Thyroid gland (tissue), 4 donors: ENCODE data around the gene ST6GALNAC3. TPM values are rescaled to one million over a fixed set of nuclear protein-coding genes. Genes with fewer than 3 reads are reported as not detected.
A peak's percentile ranks its signal among the peaks of the same experiment; 100 is the strongest.
"Not testable (repeated sequence)": the region's sequence is repeated elsewhere in the genome, so short reads cannot be mapped to it uniquely, and the experiment has no call there.

ENCODE experiments used
- DNase-seq, 2 donors: peaks; one replicate each; pipeline ENCODE4 v3.0.0-alpha.2; 2019
- H3K27ac ChIP-seq, 3 donors: fragments of 200-600 bp; sonication (generic); 1 replicate in 2 of 3; 2 replicates in 1 of 3; pipeline ENCODE4 v1.5.1; 2016 to 2019; ENCODE audit warnings: mild to moderate bottlenecking in 1 of 3, moderate library complexity in 1 of 3
- H3K27me3 ChIP-seq: fragments of 200-600 bp; sonication (generic); one replicate; pipeline ENCODE4 v1.5.1; 2019
- H3K36me3 ChIP-seq, 2 donors: fragments of 200-600 bp; sonication (generic); one replicate each; pipeline ENCODE4 v1.5.1; 2016 to 2019
- H3K4me1 ChIP-seq, 2 donors: fragments of 200-600 bp; sonication (generic); one replicate each; pipeline ENCODE4 v1.5.1; 2017 to 2019
- H3K4me3 ChIP-seq, 3 donors: fragments of 200-600 bp; sonication (generic); replicated peaks in 1 of 3; 1 replicate in 2 of 3; 2 replicates in 1 of 3; pipeline ENCODE4 v1.5.1; 2016; ENCODE audit warnings: mild to moderate bottlenecking in 1 of 3
- H3K9me3 ChIP-seq: fragments of 200-600 bp; sonication (generic); one replicate; pipeline ENCODE4 v1.5.1; 2017
- POLR2A ChIP-seq, 2 donors: fragments of 450-650 bp; IDR thresholded peaks; one replicate each; pipeline ENCODE4 v1.6.1; 2017; ENCODE audit warnings: antibody characterized with exemption in 2 of 2, mild to moderate bottlenecking in 2 of 2, moderate library complexity in 1 of 2
- WGBS, 2 donors: methylation state at CpG; one replicate each; pipeline ENCODE4 v1.1.5; 2017; 5-methylcytosine and 5-hydroxymethylcytosine counted together
- intact Hi-C: fragments of 100-400 bp; cut with DNase I; formaldehyde crosslinking; loops from one replicate; pipeline ENCODE4 v1.15.1; 2023
- total RNA-seq, 4 donors: library from RNA; depleted of rRNA; stranded (reverse); fragments of >200 nt; gene quantifications; one replicate each; pipeline ENCODE4 v1.2.3, GENCODE V29; 2016
- TF ChIP-seq, protein P1 (sequence below), 6 experiments: fragments of 200-600 bp in 3 of 6; fragments of 450-650 bp in 3 of 6; sonication (generic) in 3 of 6; IDR thresholded peaks; one replicate each; pipeline ENCODE4 v1.5.1; 2016 to 2019; ENCODE audit warnings: antibody characterized with exemption in 6 of 6, mild to moderate bottlenecking in 2 of 6, inconsistent platforms in 1 of 6, moderate library complexity in 1 of 6

The ST6GALNAC3 gene
- total RNA-seq, 4 donors from 2014 or later, result 17.4 to 35.6 (median 31.6) TPM

DNA sequence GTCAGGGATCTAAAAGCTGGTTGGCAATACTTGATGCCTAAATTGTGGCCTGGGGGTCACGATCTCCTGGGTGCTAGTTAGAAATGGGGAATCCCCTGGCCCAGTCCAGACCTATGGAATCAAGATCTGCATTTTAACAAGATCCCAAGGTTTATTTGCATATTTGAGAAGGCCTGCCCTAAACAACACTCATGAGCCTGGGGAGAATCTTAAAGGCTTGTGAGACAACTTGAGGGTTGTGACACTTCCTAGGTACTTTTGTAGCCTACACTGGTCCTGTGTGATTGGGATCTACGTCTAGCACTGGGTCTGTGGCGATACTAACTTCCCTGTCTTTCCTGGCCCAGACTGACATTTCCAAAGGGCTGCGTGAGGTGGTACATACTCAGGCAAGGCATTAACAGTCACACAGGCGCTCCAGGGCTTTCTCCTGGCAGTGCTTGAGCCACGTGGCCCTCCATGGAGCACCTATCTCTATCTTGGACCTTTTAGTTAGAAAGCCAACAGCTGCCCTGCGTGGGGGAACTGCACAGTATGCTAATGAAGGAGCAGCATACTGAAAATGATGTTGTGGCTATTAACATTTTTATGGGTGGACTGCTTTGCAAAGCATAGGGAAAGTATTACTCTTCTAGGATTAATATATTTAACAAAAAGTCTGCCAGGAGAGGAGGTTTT is 263.1 kb downstream of the ST6GALNAC3 start:
- Histone ChIP-seq H3K27me3 (no peaks in the 10 kb centered on the region), H3K36me3 (no peaks in the 10 kb centered on the region), H3K4me1 (peaks cover 0 to 3% of the 10 kb centered on the region in 2 donors), H3K27ac (no peak overlapping the region), H3K4me3 (no peak overlapping the region), H3K9me3 (no peaks in the 10 kb centered on the region)
- no peak for DNase-seq
- intact Hi-C loops, result no loop called here
- 89 to 90% methylated on average over 7 of the region's 7 CpGs for WGBS, 2 donors
- TF ChIP-seq, protein P1, sequence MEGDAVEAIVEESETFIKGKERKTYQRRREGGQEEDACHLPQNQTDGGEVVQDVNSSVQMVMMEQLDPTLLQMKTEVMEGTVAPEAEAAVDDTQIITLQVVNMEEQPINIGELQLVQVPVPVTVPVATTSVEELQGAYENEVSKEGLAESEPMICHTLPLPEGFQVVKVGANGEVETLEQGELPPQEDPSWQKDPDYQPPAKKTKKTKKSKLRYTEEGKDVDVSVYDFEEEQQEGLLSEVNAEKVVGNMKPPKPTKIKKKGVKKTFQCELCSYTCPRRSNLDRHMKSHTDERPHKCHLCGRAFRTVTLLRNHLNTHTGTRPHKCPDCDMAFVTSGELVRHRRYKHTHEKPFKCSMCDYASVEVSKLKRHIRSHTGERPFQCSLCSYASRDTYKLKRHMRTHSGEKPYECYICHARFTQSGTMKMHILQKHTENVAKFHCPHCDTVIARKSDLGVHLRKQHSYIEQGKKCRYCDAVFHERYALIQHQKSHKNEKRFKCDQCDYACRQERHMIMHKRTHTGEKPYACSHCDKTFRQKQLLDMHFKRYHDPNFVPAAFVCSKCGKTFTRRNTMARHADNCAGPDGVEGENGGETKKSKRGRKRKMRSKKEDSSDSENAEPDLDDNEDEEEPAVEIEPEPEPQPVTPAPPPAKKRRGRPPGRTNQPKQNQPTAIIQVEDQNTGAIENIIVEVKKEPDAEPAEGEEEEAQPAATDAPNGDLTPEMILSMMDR (IDR thresholded peaks at IDR 0.05), result no peak
- TF ChIP-seq POLR2A (IDR thresholded peaks at IDR 0.05), result no peak

DNA sequence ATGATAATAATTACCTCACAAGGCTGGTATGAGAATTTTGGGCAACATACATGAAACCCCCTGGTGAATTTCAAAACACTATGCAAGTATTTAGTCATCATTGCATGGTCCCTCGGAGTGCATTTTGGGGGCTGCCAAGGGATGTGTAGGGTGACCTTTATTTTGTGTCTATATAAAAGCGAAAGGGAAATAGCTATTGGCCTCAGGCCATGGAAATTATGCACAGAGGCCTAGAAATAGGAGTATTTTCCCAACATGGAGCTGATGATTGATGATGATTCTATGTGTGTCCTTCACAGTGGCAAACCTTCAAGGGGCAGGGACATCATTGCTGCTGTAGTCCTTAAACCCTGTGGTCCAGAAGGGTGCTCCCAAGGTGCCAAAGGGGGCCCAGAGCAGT is 265.5 kb downstream of the ST6GALNAC3 start:
- 82 to 88% methylated on average over 2 of the region's 2 CpGs for WGBS, 2 donors
- H3K27ac ChIP-seq, result no peak overlapping the region
- TF ChIP-seq, protein P1 (IDR thresholded peaks at IDR 0.05), result no peak
- no peak for TF ChIP-seq POLR2A (IDR thresholded peaks at IDR 0.05)
- H3K4me3 ChIP-seq, result no peak overlapping the region
- no peak for DNase-seq
- peaks cover 0 to 3% of the 10 kb centered on the region in 2 donors for H3K4me1 ChIP-seq
- no peaks in the 10 kb centered on the region for H3K27me3 ChIP-seq
- intact Hi-C loops, result no loop called here
- no peaks in the 10 kb centered on the region for H3K36me3 ChIP-seq
- no peaks in the 10 kb centered on the region for H3K9me3 ChIP-seq

DNA sequence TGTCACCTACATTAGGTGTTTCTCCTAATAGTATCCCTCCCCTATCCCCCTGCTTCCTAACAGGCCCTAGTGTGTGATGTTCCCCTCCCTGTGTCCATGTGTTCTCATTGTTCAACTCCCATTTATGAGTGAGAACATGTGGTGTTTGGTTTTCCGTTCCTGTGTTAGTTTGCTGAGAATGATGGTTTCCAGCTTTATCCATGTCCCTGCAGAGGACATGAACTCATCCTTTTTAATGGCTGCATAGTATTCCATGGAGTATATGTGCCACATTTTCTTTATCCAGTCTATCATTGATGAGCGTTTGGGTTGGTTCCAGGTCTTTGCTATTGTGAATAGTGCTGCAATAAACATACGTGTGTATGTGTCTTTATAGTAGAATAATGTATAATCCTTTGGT is 267.3 kb downstream of the ST6GALNAC3 start:
- DNase-seq, intact Hi-C loops, H3K27me3 ChIP-seq, H3K4me3 ChIP-seq, H3K9me3 ChIP-seq, H3K27ac ChIP-seq, H3K36me3 ChIP-seq, H3K4me1 ChIP-seq: not testable (repeated sequence)
- WGBS, 2 donors, result 97 to 100% methylated on average over 3 of the region's 3 CpGs

DNA sequence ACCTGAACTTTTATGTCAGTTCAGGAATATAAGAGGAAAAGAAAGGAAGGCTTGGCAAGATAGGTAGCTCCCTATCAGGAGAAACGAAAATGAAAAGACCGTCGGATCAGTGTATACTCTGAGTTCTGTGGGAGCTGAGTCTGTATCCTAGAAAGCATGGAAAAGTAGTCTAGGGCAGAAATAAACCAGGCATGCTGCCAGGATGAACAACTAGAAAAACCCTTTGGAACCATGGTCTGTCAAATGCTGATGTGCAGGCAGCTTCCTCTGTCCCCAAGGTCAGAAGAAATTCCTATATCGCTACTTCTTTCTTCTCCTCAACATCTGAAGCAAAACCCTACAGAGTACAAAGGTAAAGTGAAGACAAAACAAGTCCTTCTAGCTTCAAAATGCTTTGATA is 268.8 kb downstream of the ST6GALNAC3 start:
- 33 to 43% methylated on average over 4 of the region's 4 CpGs for WGBS, 2 donors
- Histone ChIP-seq H3K27ac (no peak overlapping the region), H3K27me3 (no peaks in the 10 kb centered on the region), H3K36me3 (no peaks in the 10 kb centered on the region), H3K9me3 (no peaks in the 10 kb centered on the region), H3K4me3 (no peak overlapping the region), H3K4me1 (no peaks in the 10 kb centered on the region)
- peak; percentile 36 to 52 for DNase-seq
- intact Hi-C loops, result no loop called here
- TF ChIP-seq, protein P1 (IDR thresholded peaks at IDR 0.05), result no peak
- TF ChIP-seq POLR2A (IDR thresholded peaks at IDR 0.05), result no peak

DNA sequence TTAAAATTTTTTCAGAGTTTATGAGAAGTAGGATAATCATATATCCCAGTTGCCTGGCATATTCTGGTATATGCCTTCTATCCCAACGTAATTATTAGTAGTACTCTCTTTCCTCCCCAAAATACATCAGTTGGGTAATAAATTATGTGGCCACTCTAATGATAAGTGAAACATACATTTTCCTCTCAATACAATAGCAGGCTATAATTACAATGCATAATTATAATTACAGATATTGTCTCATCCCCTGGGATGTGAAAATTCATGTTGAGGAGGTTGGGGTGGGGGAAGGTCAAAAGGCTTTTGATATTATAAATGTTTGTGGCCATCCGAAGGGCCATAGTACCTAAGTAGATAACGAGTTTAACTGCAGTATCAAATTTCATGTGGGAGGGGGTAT is 277.1 kb downstream of the ST6GALNAC3 start:
- TF ChIP-seq POLR2A (IDR thresholded peaks at IDR 0.05), result no peak
- TF ChIP-seq, protein P1 (IDR thresholded peaks at IDR 0.05), result no peak
- no peaks in the 10 kb centered on the region for H3K27me3 ChIP-seq
- no peak overlapping the region for H3K4me3 ChIP-seq
- DNase-seq, result no peak
- H3K36me3 ChIP-seq, result no peaks in the 10 kb centered on the region
- no peaks in the 10 kb centered on the region for H3K4me1 ChIP-seq
- 85 to 94% methylated on average over 3 of the region's 3 CpGs for WGBS, 2 donors
- no peaks in the 10 kb centered on the region for H3K9me3 ChIP-seq
- H3K27ac ChIP-seq, result no peak overlapping the region
- intact Hi-C loops, result no loop called here
